Activated CD8-positive, alpha-beta T cell treated with anti-CD3 and anti-CD28 coated beads for 36 hours (primary cell): Measurements from ENCODE around the gene RNF111. TPM values are rescaled to one million over a fixed set of nuclear protein-coding genes. Genes with fewer than 3 reads are reported as not detected.

Experiments used
- ATAC-seq: fragments of 200-7000 bp; cut with Tn5 transposase; one replicate; pipeline ENCODE4 v1.10.0; 2021; ENCODE audit warnings: mild to moderate bottlenecking, moderate library complexity
- CTCF ChIA-PET: fragments of 350-600 bp; sonication (Branson Sonifier 250); formaldehyde crosslinking; loops from one replicate; lab custom pipeline; 2021; ENCODE audit warnings: antibody characterized with exemption; lab: Charles Lee
- POLR2A ChIA-PET: fragments of 350-600 bp; sonication (Branson Sonifier 250); formaldehyde crosslinking; loops from one replicate; lab custom pipeline; 2021; ENCODE audit warnings: antibody characterized with exemption; lab: Charles Lee
- DNase-seq: peaks from one replicate; pipeline ENCODE4 v3.0.0-alpha.2; 2020
- H3K27ac Mint-ChIP-seq: one replicate; pipeline ENCODE4 v1.8.0; 2021; ENCODE audit warnings: mild to moderate bottlenecking, mixed read lengths
- H3K27me3 Mint-ChIP-seq: one replicate; pipeline ENCODE4 v1.8.0; 2021; ENCODE audit warnings: mixed read lengths
- H3K36me3 Mint-ChIP-seq: one replicate; pipeline ENCODE4 v1.8.0; 2021; ENCODE audit warnings: low read depth, mixed read lengths
- H3K4me1 Mint-ChIP-seq: one replicate; pipeline ENCODE4 v1.8.0; 2021; ENCODE audit warnings: low read depth, mixed read lengths
- H3K4me3 Mint-ChIP-seq: one replicate; pipeline ENCODE4 v1.8.0; 2021; ENCODE audit warnings: mild to moderate bottlenecking, moderate library complexity, mixed read lengths
- H3K9me3 Mint-ChIP-seq: one replicate; pipeline ENCODE4 v1.8.0; 2021; ENCODE audit warnings: mixed read lengths
- CTCF ChIP-seq: fragments of 200-600 bp; IDR thresholded peaks from one replicate; pipeline ENCODE4 v1.8.0; 2022; ENCODE audit warnings: antibody characterized with exemption, mild to moderate bottlenecking
- intact Hi-C: fragments of 100-400 bp; cut with micrococcal nuclease; formaldehyde crosslinking; loops from one replicate; pipeline ENCODE4 v1.10.0; 2022
- total RNA-seq, 2 experiments: library from RNA; stranded (reverse); gene quantifications; one replicate each; pipeline ENCODE4 v1.2.3, GENCODE V29; 2021

The RNF111 gene
- total RNA-seq, 2 experiments from 2014 or later, result 28.5 to 30.5 TPM

DNA sequence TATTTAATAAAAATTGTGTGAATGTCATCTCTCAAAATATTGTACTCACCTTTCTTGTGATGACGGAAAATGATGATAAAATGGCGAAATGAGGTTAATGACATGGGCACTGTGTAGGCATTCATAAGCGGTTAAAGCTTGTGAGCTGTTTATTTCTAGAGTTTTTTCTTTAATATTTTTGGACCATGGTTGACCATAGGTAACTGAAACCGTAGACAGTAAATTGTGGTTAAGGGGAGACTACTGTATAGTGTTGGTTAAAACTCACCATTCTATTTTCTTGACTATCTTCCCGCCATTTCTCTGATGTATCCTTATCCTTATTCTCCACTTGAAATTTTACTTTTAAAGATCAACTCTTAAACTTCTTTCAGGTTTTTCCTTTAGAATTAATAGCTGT, 14.5 kb downstream of the RNF111 start:
- ChIA-PET POLR2A (no interaction called here), CTCF (no interaction called here)
- DNase-seq (no peak), ATAC-seq (no peak)
- Mint-ChIP-seq H3K4me1 (peaks cover 49% of the 10 kb centered on the region), H3K27me3 (no peaks in the 10 kb centered on the region), H3K27ac (no peak overlapping the region), H3K36me3 (peaks cover 30% of the 10 kb centered on the region), H3K4me3 (no peak overlapping the region), H3K9me3 (no peaks in the 10 kb centered on the region)
- no peak for TF ChIP-seq CTCF
- intact Hi-C loops, result no loop called here

DNA sequence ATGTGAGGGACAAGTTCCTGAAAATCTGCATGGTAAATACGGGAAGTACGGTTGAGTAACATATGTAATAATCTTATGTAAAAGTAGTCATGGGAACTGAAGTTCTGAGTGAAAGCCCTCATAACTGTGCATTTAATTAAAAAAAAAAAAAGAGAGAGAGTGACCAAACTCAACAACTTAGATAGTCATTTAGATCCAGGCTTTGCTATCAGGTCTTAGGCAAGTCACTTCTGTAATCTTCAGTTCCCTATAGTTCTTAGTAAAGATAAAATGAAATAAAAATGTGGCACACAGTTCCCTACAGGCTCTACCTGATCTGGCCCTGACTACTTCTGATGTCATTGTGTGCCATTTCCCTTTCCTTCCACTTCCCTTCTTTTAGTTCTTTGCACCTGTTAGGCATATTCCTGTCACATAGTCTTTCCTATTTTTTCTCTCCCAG, 15.0 kb downstream of the RNF111 start:
- Mint-ChIP-seq H3K9me3 (no peaks in the 10 kb centered on the region), H3K4me1 (peaks cover 49% of the 10 kb centered on the region), H3K27me3 (no peaks in the 10 kb centered on the region), H3K4me3 (no peak overlapping the region), H3K36me3 (peaks cover 34% of the 10 kb centered on the region), H3K27ac (no peak overlapping the region)
- CTCF ChIA-PET, result interaction anchor here (1.2 to 2.0 kb wide), 3 partner anchors 14 to 135 kb away, joined by 3 to 4 read pairs (median 4); no protein-coding TSS in a partner anchor
- POLR2A ChIA-PET, result no interaction called here
- intact Hi-C loops, result no loop called here
- no peak for ATAC-seq
- TF ChIP-seq CTCF, result no peak
- DNase-seq, result no peak

DNA sequence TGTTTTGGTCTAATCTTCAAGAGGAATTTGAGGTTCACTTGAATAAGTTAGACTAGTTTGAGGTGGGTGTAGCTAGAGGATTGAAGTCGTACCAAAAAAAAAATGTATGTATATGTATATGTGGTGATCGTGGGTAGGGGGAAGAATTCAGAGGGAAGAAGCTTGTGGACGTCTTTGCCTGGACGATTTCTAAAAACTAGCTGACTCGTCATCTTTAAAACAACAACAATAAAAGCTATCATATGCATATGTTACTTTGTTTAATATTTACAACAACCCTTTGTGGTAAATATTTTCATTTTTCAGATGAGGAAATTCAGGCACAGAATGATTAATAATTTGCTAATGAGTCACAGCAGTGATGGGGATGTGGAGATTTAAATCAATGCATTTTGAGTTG, 18.1 kb downstream of the RNF111 start:
- ATAC-seq, result no peak
- intact Hi-C loops, result no loop called here
- POLR2A ChIA-PET, result no interaction called here
- TF ChIP-seq CTCF, result no peak
- Mint-ChIP-seq H3K27me3 (no peaks in the 10 kb centered on the region), H3K4me3 (no peak overlapping the region), H3K4me1 (peaks cover 37% of the 10 kb centered on the region), H3K36me3 (peaks cover 32% of the 10 kb centered on the region), H3K9me3 (no peaks in the 10 kb centered on the region), H3K27ac (no peak overlapping the region)
- no peak for DNase-seq
- CTCF ChIA-PET, result no interaction called here

- ChIA-PET POLR2A (interaction anchor here (1.0 to 1.1 kb wide), 2 partner anchors 16 to 17 kb away, joined by 3 read pairs; no protein-coding TSS in a partner anchor), CTCF (no interaction called here)
- no peak overlapping the region for H3K27ac Mint-ChIP-seq
These were observed 20.6 kb downstream of the RNF111 start for GRCh38 chr15:59008086-59008485.

More at GRCh38 chr15:59008086-59008485, 20.6 kb downstream of the RNF111 start:
- Mint-ChIP-seq H3K27me3 (no peaks in the 10 kb centered on the region), H3K4me3 (no peak overlapping the region), H3K36me3 (peaks cover 31% of the 10 kb centered on the region), H3K4me1 (peaks cover 35% of the 10 kb centered on the region), H3K9me3 (no peaks in the 10 kb centered on the region)
- intact Hi-C loops, result no loop called here
- DNase-seq (no peak), ATAC-seq (no peak)
- TF ChIP-seq CTCF, result no peak
